Uterus (tissue), 2 donors: ENCODE measurements around the gene RBM5.

Experiments used
- POLR2A ChIP-seq, 2 donors: fragments of 450-650 bp; IDR thresholded peaks; one replicate each; pipeline ENCODE4 v1.6.1; 2016; ENCODE audit warnings: antibody characterized with exemption in 2 of 2, mild to moderate bottlenecking in 1 of 2, moderate library complexity in 1 of 2
- TF ChIP-seq, protein P1 (sequence below), 4 experiments: fragments of 200-600 bp in 2 of 4; fragments of 450-650 bp in 2 of 4; sonication (generic) in 2 of 4; IDR thresholded peaks; one replicate each; pipeline ENCODE4 v1.5.1; 2016 to 2019; ENCODE audit warnings: antibody characterized with exemption in 4 of 4, mild to moderate bottlenecking in 2 of 4, moderate library complexity in 1 of 4

GRCh38 chr3:50122071-50122470 is 33.4 kb downstream of the RBM5 start:
- TF ChIP-seq, protein P1, sequence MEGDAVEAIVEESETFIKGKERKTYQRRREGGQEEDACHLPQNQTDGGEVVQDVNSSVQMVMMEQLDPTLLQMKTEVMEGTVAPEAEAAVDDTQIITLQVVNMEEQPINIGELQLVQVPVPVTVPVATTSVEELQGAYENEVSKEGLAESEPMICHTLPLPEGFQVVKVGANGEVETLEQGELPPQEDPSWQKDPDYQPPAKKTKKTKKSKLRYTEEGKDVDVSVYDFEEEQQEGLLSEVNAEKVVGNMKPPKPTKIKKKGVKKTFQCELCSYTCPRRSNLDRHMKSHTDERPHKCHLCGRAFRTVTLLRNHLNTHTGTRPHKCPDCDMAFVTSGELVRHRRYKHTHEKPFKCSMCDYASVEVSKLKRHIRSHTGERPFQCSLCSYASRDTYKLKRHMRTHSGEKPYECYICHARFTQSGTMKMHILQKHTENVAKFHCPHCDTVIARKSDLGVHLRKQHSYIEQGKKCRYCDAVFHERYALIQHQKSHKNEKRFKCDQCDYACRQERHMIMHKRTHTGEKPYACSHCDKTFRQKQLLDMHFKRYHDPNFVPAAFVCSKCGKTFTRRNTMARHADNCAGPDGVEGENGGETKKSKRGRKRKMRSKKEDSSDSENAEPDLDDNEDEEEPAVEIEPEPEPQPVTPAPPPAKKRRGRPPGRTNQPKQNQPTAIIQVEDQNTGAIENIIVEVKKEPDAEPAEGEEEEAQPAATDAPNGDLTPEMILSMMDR (IDR thresholded peaks at IDR 0.05) = no peak
- no peak for TF ChIP-seq POLR2A (IDR thresholded peaks at IDR 0.05)
